Stomach (tissue), 4 donors: ENCODE data around the gene THUMPD3.

Experiments
- POLR2A ChIP-seq, 4 donors: fragments of 450-650 bp; IDR thresholded peaks; one replicate each; pipeline ENCODE4 v1.6.1; 2016; ENCODE audit warnings: antibody characterized with exemption in 4 of 4, control low read depth in 2 of 4, mild to moderate bottlenecking in 1 of 4, moderate library complexity in 1 of 4
- POLR2AphosphoS5 ChIP-seq, 3 donors: sonication (generic); formaldehyde crosslinking; IDR thresholded peaks; one replicate each; pipeline ENCODE4 v1.6.1; 2016; ENCODE audit warnings: antibody characterized with exemption in 3 of 3
- TF ChIP-seq, protein P1 (sequence below), 7 experiments: fragments of 450-650 bp in 4 of 7; fragments of 200-600 bp in 3 of 7; sonication (generic) in 3 of 7; IDR thresholded peaks; one replicate each; pipeline ENCODE4 v1.5.1; 2016 to 2019; ENCODE audit warnings: antibody characterized with exemption in 7 of 7, control low read depth in 2 of 7, mild to moderate bottlenecking in 1 of 7

DNA sequence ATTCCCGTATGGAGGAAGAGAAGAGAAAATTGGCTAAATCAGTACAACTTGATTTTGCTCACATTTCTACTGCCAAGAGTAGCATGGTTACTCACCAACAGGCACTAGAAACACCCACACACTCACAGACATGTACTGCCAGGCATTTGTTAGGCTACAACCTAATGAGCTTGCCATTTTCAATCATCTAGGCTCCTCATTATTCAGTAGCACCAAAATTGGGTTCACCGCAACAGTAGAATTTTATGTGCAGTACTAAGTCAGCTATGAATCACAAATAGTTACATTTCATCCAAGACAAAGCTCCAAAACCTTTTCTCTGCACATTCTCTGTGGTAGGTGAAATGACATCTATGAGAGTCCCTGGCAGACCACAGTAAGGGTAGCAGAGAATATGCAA lies 15.0 kb upstream of the THUMPD3 start:
- TF ChIP-seq, protein P1, sequence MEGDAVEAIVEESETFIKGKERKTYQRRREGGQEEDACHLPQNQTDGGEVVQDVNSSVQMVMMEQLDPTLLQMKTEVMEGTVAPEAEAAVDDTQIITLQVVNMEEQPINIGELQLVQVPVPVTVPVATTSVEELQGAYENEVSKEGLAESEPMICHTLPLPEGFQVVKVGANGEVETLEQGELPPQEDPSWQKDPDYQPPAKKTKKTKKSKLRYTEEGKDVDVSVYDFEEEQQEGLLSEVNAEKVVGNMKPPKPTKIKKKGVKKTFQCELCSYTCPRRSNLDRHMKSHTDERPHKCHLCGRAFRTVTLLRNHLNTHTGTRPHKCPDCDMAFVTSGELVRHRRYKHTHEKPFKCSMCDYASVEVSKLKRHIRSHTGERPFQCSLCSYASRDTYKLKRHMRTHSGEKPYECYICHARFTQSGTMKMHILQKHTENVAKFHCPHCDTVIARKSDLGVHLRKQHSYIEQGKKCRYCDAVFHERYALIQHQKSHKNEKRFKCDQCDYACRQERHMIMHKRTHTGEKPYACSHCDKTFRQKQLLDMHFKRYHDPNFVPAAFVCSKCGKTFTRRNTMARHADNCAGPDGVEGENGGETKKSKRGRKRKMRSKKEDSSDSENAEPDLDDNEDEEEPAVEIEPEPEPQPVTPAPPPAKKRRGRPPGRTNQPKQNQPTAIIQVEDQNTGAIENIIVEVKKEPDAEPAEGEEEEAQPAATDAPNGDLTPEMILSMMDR (IDR thresholded peaks at IDR 0.05), result no peak
- no peak for TF ChIP-seq POLR2A (IDR thresholded peaks at IDR 0.05)
- TF ChIP-seq POLR2AphosphoS5 (IDR thresholded peaks at IDR 0.05), result no peak
